Adrenal gland (tissue), 5 donors: ENCODE results near the gene PHKG2.

ENCODE experiments used
- CTCF ChIP-seq, 6 experiments: fragments of 450-650 bp in 4 of 6; fragments of 200-600 bp in 2 of 6; sonication (generic) in 1 of 6; IDR thresholded peaks; 1 replicate in 5 of 6; 2 replicates in 1 of 6; pipeline versions ENCODE4 v1.5.1 to v1.8.0; 2016 to 2021; ENCODE audit warnings: antibody characterized with exemption in 6 of 6, mild to moderate bottlenecking in 2 of 6, moderate library complexity in 1 of 6
- POLR2A ChIP-seq, 2 donors: fragments of 450-650 bp; IDR thresholded peaks; one replicate each; pipeline ENCODE4 v1.6.1; 2017; ENCODE audit warnings: antibody characterized with exemption in 2 of 2, mild to moderate bottlenecking in 2 of 2, moderate library complexity in 1 of 2
- donor health status: DM: no; HTN: no; CAD: no.

GRCh38 chr16:30793508-30794069, 45.4 kb downstream of the PHKG2 start:
- TF ChIP-seq CTCF (IDR thresholded peaks at IDR 0.05) = no peak
- no peak for TF ChIP-seq POLR2A (IDR thresholded peaks at IDR 0.05)
